Heart left ventricle (tissue), 13 donors: ENCODE results near the gene DPYSL4.
A peak's percentile ranks its signal among the peaks of the same experiment; 100 is the strongest.

Source experiments
- POLR2A ChIP-seq, 2 donors: fragments of 450-650 bp; IDR thresholded peaks; one replicate each; pipeline ENCODE4 v1.6.1; 2017; ENCODE audit warnings: antibody characterized with exemption in 2 of 2, mild to moderate bottlenecking in 2 of 2, moderate library complexity in 2 of 2
- TF ChIP-seq, protein P1 (sequence below), 12 donors: fragments of 200-600 bp; sonication (generic) in 4 of 12; IDR thresholded peaks; one replicate each; pipeline versions ENCODE4 v1.5.0 to v1.8.0; 2018 to 2022; ENCODE audit warnings: antibody characterized with exemption in 12 of 12, mild to moderate bottlenecking in 5 of 12
- donor health status: ischemic (EF 13 %, LVEDD 7.1; RV severe dilation, severe dysfunction).
- donor health status: DM: no; HTN: yes; CAD: no.
- donor health status: DM: no; HTN: no; CAD: no.
- donor health status: ischemic (EF 25% LVEDD 6.9; RV normal size, moderate dysfunction).
- donor health status: ischemic (EF 25% LVEDD 5.7; RV mildly dilated, moderate dysfunction).
- donor health status: ischemic (EF 35%, LVEDD 5.7; RV mildly dilated, moderate dysfunction).
- donor health status: nonischemic (EF 11% LVEDD 7.7; RV severe dilation, severe dysfunction).
- donor health status: DM: yes; HTN: yes; CAD: no.
- donor health status: PGD.
- donor health status: ischemic (EF 29% LVEDD 5.4; RV normal size, mild dysfunction).
- donor health status: nonischemic (EF 23%, LVEDD 6.1; RV moderate dilation, normal function).

DNA sequence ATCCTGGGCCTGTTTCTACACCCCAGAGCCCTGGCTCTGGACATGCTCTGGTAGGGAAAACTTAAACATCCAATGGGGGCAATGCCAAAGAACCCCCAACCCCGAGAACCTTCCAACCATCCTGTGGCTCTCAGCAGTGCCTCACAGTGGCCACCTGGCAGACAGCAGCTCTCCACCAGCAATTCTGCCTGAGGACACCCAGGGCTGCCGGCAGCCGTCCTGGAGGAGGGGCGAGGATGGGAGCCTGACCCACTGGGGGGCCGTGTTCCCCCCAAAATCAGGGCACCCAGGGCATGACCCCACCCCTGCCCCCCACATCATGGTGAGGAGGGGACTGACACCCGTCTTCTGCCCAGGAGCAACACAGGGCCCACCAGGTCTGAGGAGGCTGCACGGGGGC is 32.7 kb downstream of the DPYSL4 start:
- TF ChIP-seq, protein P1, sequence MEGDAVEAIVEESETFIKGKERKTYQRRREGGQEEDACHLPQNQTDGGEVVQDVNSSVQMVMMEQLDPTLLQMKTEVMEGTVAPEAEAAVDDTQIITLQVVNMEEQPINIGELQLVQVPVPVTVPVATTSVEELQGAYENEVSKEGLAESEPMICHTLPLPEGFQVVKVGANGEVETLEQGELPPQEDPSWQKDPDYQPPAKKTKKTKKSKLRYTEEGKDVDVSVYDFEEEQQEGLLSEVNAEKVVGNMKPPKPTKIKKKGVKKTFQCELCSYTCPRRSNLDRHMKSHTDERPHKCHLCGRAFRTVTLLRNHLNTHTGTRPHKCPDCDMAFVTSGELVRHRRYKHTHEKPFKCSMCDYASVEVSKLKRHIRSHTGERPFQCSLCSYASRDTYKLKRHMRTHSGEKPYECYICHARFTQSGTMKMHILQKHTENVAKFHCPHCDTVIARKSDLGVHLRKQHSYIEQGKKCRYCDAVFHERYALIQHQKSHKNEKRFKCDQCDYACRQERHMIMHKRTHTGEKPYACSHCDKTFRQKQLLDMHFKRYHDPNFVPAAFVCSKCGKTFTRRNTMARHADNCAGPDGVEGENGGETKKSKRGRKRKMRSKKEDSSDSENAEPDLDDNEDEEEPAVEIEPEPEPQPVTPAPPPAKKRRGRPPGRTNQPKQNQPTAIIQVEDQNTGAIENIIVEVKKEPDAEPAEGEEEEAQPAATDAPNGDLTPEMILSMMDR (IDR thresholded peaks at IDR 0.05) = peak in 2 of 12 donors; percentile 8 to 9
- TF ChIP-seq POLR2A (IDR thresholded peaks at IDR 0.05) = no peak
